ENCODE data around the gene CPT1A.

DNA sequence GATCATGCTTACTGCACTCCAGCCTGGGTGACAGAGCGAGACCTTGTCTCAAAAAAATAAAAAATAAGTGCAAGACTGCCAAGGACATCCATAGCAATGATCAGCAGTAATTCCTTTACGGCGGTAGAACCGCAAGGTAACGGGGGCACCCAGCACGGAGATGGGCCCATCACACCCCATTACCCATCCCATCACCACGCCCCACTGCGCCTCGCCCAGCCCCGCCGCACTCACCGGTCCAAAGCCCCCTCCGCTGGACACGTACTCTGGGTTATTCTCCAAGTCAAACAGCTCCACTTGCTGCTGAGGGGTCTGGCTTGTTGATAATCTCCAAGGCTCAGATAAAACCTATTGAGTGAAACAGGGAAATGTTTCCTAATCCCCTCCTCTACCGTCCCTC is 81.7 kb downstream of the CPT1A start:
- TF ChIP-seq POLR2AphosphoS5 (IDR thresholded peaks at IDR 0.05): no peak
- TF ChIP-seq, protein P1, sequence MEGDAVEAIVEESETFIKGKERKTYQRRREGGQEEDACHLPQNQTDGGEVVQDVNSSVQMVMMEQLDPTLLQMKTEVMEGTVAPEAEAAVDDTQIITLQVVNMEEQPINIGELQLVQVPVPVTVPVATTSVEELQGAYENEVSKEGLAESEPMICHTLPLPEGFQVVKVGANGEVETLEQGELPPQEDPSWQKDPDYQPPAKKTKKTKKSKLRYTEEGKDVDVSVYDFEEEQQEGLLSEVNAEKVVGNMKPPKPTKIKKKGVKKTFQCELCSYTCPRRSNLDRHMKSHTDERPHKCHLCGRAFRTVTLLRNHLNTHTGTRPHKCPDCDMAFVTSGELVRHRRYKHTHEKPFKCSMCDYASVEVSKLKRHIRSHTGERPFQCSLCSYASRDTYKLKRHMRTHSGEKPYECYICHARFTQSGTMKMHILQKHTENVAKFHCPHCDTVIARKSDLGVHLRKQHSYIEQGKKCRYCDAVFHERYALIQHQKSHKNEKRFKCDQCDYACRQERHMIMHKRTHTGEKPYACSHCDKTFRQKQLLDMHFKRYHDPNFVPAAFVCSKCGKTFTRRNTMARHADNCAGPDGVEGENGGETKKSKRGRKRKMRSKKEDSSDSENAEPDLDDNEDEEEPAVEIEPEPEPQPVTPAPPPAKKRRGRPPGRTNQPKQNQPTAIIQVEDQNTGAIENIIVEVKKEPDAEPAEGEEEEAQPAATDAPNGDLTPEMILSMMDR (IDR thresholded peaks at IDR 0.05): no peak

Data from prostate gland (tissue), 2 donors.